A549 (cell line): ENCODE measurements around the gene ARPC3.

Source experiments
- CEBPB ChIP-seq, 2 experiments: fragments of >200 bp in 1 of 2; sonication (Bioruptor Twin) in 1 of 2; formaldehyde crosslinking in 1 of 2; IDR thresholded peaks; 2 replicates each; pipeline ENCODE4 v1.6.1; 2012 to 2016
- CHD2 ChIP-seq: fragments of 150-350 bp; IDR thresholded peaks from 2 replicates; pipeline ENCODE4 v1.6.1; 2014; ENCODE audit warnings: low read length; ENCODE audit not compliant: partially characterized antibody
- JUNB ChIP-seq: fragments of >200 bp; sonication (Bioruptor Twin); formaldehyde crosslinking; IDR thresholded peaks from 2 replicates; pipeline ENCODE4 v1.6.1; 2016
- MAZ ChIP-seq: fragments of 150-350 bp; IDR thresholded peaks from 2 replicates; pipeline ENCODE4 v1.6.1; 2014; ENCODE audit warnings: antibody characterized with exemption, low read depth, low read length, borderline replicate concordance
- POLR2A ChIP-seq: IDR thresholded peaks from 2 replicates; pipeline ENCODE4 v1.6.1; 2012; ENCODE audit warnings: mild to moderate bottlenecking, low read length
- RAD21 ChIP-seq, 2 experiments: fragments of >200 bp in 1 of 2; sonication (Bioruptor Twin) in 1 of 2; formaldehyde crosslinking in 1 of 2; IDR thresholded peaks in 1 of 2; conservative IDR thresholded peaks in 1 of 2; 2 replicates in 1 of 2; 3 replicates in 1 of 2; pipeline ENCODE4 v1.6.1; 2012 to 2018; ENCODE audit warnings: inconsistent platforms in 1 of 2
- TF ChIP-seq, protein P1 (sequence below): fragments of >200 bp; sonication (Bioruptor Twin); formaldehyde crosslinking; IDR thresholded peaks from 3 replicates; pipeline ENCODE4 v1.5.1; 2016
- TF ChIP-seq, protein P2 (sequence below): fragments of 200-600 bp; sonication (generic); IDR thresholded peaks from 2 replicates; pipeline ENCODE4 v1.6.1; 2016; ENCODE audit warnings: antibody characterized with exemption, mild to moderate bottlenecking, moderate library complexity

GRCh38 chr12:110424237-110424636, 25.9 kb downstream of the ARPC3 start:
- TF ChIP-seq MAZ (no peak), POLR2A (no peak), JUNB (no peak), CHD2 (no peak), RAD21 (conservative IDR thresholded peaks at IDR 0.05 in 1 of 2, IDR thresholded peaks at IDR 0.05 in 1 of 2) (no peak), CEBPB (IDR thresholded peaks at IDR 0.05) (no peak)
- TF ChIP-seq, protein P1, sequence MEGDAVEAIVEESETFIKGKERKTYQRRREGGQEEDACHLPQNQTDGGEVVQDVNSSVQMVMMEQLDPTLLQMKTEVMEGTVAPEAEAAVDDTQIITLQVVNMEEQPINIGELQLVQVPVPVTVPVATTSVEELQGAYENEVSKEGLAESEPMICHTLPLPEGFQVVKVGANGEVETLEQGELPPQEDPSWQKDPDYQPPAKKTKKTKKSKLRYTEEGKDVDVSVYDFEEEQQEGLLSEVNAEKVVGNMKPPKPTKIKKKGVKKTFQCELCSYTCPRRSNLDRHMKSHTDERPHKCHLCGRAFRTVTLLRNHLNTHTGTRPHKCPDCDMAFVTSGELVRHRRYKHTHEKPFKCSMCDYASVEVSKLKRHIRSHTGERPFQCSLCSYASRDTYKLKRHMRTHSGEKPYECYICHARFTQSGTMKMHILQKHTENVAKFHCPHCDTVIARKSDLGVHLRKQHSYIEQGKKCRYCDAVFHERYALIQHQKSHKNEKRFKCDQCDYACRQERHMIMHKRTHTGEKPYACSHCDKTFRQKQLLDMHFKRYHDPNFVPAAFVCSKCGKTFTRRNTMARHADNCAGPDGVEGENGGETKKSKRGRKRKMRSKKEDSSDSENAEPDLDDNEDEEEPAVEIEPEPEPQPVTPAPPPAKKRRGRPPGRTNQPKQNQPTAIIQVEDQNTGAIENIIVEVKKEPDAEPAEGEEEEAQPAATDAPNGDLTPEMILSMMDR = no peak
- TF ChIP-seq, protein P2, sequence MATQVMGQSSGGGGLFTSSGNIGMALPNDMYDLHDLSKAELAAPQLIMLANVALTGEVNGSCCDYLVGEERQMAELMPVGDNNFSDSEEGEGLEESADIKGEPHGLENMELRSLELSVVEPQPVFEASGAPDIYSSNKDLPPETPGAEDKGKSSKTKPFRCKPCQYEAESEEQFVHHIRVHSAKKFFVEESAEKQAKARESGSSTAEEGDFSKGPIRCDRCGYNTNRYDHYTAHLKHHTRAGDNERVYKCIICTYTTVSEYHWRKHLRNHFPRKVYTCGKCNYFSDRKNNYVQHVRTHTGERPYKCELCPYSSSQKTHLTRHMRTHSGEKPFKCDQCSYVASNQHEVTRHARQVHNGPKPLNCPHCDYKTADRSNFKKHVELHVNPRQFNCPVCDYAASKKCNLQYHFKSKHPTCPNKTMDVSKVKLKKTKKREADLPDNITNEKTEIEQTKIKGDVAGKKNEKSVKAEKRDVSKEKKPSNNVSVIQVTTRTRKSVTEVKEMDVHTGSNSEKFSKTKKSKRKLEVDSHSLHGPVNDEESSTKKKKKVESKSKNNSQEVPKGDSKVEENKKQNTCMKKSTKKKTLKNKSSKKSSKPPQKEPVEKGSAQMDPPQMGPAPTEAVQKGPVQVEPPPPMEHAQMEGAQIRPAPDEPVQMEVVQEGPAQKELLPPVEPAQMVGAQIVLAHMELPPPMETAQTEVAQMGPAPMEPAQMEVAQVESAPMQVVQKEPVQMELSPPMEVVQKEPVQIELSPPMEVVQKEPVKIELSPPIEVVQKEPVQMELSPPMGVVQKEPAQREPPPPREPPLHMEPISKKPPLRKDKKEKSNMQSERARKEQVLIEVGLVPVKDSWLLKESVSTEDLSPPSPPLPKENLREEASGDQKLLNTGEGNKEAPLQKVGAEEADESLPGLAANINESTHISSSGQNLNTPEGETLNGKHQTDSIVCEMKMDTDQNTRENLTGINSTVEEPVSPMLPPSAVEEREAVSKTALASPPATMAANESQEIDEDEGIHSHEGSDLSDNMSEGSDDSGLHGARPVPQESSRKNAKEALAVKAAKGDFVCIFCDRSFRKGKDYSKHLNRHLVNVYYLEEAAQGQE = no peak
